A549 (cell line): ENCODE results near the gene ERP44. TPM values are rescaled to one million over a fixed set of nuclear protein-coding genes. Genes with fewer than 3 reads are reported as not detected.

Experiments
- ATAC-seq, 2 experiments: fragments of 200-7000 bp in 1 of 2; fragments of >200 bp in 1 of 2; cut with Nextera tagmentation in 1 of 2; cut with Tn5 transposase in 1 of 2; 3 replicates each; pipeline versions ENCODE4 v1.8.0 to v1.9.1; 2018 to 2020; ENCODE audit warnings: mild to moderate bottlenecking in 1 of 2, moderate library complexity in 1 of 2
- CTCF ChIA-PET: fragments of 300-600 bp; sonication (Branson Sonifier 250); formaldehyde crosslinking; extraction: SDS; loops from one replicate; lab custom pipeline; 2021; ENCODE audit warnings: antibody characterized with exemption, inconsistent platforms; lab: Yijun Ruan, JAX
- POLR2A ChIA-PET: fragments of 350-600 bp; formaldehyde crosslinking; extraction: SDS; loops from one replicate; lab custom pipeline; 2021; ENCODE audit warnings: antibody characterized with exemption, inconsistent platforms; lab: Yijun Ruan, JAX
- DNase-seq, 2 experiments: peaks; one replicate each; pipeline versions ENCODE4 v3.0.0 to v3.0.0-alpha.2; 2011 to 2016; ENCODE audit warnings: low read depth in 1 of 2, low spot score in 1 of 2
- FAIRE-seq: peaks from 2 replicates; lab custom pipeline; 2011; peaks lifted over from hg19 to GRCh38; lab: Jason Lieb, UNC
- H3K27ac ChIP-seq, 2 experiments: fragments of >200 bp; sonication (Bioruptor Twin); formaldehyde crosslinking; 3 replicates each; pipeline ENCODE4 v1.5.1; 2016 to 2017
- H3K4me1 ChIP-seq: fragments of >200 bp; sonication (Bioruptor Twin); formaldehyde crosslinking; 3 replicates; pipeline ENCODE4 v1.6.1; 2016
- H3K4me2 ChIP-seq: fragments of >200 bp; sonication (Bioruptor Twin); formaldehyde crosslinking; 3 replicates; pipeline ENCODE4 v1.6.1; 2016
- H3K4me3 ChIP-seq: fragments of >200 bp; sonication (Bioruptor Twin); formaldehyde crosslinking; 3 replicates; pipeline ENCODE4 v1.5.1; 2016
- H3K9me3 ChIP-seq: fragments of >200 bp; sonication (Bioruptor Twin); formaldehyde crosslinking; 3 replicates; pipeline ENCODE4 v1.6.1; 2016
- EHF ChIP-seq: fragments of 250-450 bp; sonication (Bioruptor Pico); IDR thresholded peaks from 2 replicates; pipeline ENCODE4 v1.5.0; 2020; ENCODE audit warnings: mild to moderate bottlenecking
- HES2 ChIP-seq: fragments of >200 bp; sonication (Bioruptor Twin); formaldehyde crosslinking; IDR thresholded peaks from 2 replicates; pipeline ENCODE4 v1.6.1; 2016
- HMGXB4 ChIP-seq: fragments of 250-450 bp; sonication (Bioruptor Pico); IDR thresholded peaks from 2 replicates; pipeline ENCODE4 v1.5.0; 2021; ENCODE audit warnings: mild to moderate bottlenecking, moderate library complexity, borderline replicate concordance
- HOXB13 ChIP-seq: fragments of 250-450 bp; sonication (Bioruptor Pico); IDR thresholded peaks from 2 replicates; pipeline ENCODE4 v1.5.0; 2020; ENCODE audit warnings: low read depth, mild to moderate bottlenecking, moderate library complexity
- HOXB5 ChIP-seq: fragments of 250-450 bp; sonication (Bioruptor Pico); IDR thresholded peaks from 2 replicates; pipeline ENCODE4 v1.5.0; 2020; ENCODE audit warnings: mild to moderate bottlenecking, moderate library complexity
- KDM1A ChIP-seq: fragments of 200-600 bp; sonication (generic); IDR thresholded peaks from 2 replicates; pipeline ENCODE4 v1.6.1; 2016; ENCODE audit warnings: low read depth, mild to moderate bottlenecking
- MAFK ChIP-seq: fragments of 450-650 bp; IDR thresholded peaks from 2 replicates; pipeline ENCODE4 v1.6.1; 2014; ENCODE audit not compliant: partially characterized antibody
- MAZ ChIP-seq: fragments of 150-350 bp; IDR thresholded peaks from 2 replicates; pipeline ENCODE4 v1.6.1; 2014; ENCODE audit warnings: antibody characterized with exemption, low read depth, low read length, borderline replicate concordance
- NR3C1 ChIP-seq: fragments of >200 bp; sonication (Bioruptor Twin); formaldehyde crosslinking; IDR thresholded peaks from 3 replicates; pipeline ENCODE4 v1.6.1; 2017
- RAD21 ChIP-seq, 2 experiments: fragments of >200 bp in 1 of 2; sonication (Bioruptor Twin) in 1 of 2; formaldehyde crosslinking in 1 of 2; IDR thresholded peaks in 1 of 2; conservative IDR thresholded peaks in 1 of 2; 2 replicates in 1 of 2; 3 replicates in 1 of 2; pipeline ENCODE4 v1.6.1; 2012 to 2018; ENCODE audit warnings: inconsistent platforms in 1 of 2
- REST ChIP-seq: fragments of 200-600 bp; sonication (generic); IDR thresholded peaks from 2 replicates; pipeline ENCODE4 v1.6.1; 2016; ENCODE audit warnings: antibody characterized with exemption, mild to moderate bottlenecking, moderate library complexity
- RNF2 ChIP-seq: fragments of 200-600 bp; sonication (generic); IDR thresholded peaks from 2 replicates; pipeline ENCODE4 v1.6.1; 2016; ENCODE audit warnings: low read depth, mild to moderate bottlenecking, antibody characterized with exemption, moderate library complexity, borderline replicate concordance
- SMC3 ChIP-seq: fragments of >200 bp; sonication (Bioruptor Twin); formaldehyde crosslinking; IDR thresholded peaks from 3 replicates; pipeline ENCODE4 v1.6.1; 2018; ENCODE audit warnings: inconsistent platforms
- USF2 ChIP-seq: fragments of 450-650 bp; IDR thresholded peaks from 2 replicates; pipeline ENCODE4 v1.6.1; 2014; ENCODE audit warnings: antibody characterized with exemption
- ZNF302 ChIP-seq: fragments of 250-450 bp; sonication (Bioruptor Pico); IDR thresholded peaks from 2 replicates; pipeline ENCODE4 v1.9.0; 2021; ENCODE audit warnings: inconsistent platforms, mild to moderate bottlenecking, moderate library complexity
- ZSCAN20 ChIP-seq: fragments of 250-450 bp; sonication (Bioruptor Pico); IDR thresholded peaks from 2 replicates; pipeline ENCODE4 v1.8.0; 2022; ENCODE audit warnings: mild to moderate bottlenecking, moderate library complexity
- WGBS: methylation state at CpG from one replicate; pipeline ENCODE4 v1.1.6; 2017; ENCODE audit errors: missing lambda C conversion rate; 5-methylcytosine and 5-hydroxymethylcytosine counted together
- polyA plus RNA-seq, 4 experiments: library from polyadenylated mRNA; depleted of rRNA in 3 of 4; stranded (reverse); fragments of >200 nt; fragmentation: RNase III in 1 of 4; extraction: RNeasy Plus Mini Kit Qiagen cat#74134 plus additional on column Dnase treatment in 1 of 4; gene quantifications; 2 replicates in 3 of 4; 3 replicates in 1 of 4; pipeline ENCODE4 v1.2.3, GENCODE V29; 2011 to 2017

Gene ERP44
- polyA plus RNA-seq, 2 of the 4 experiments (the other 2 are of a cell fraction) = 12.4 to 19.4 TPM

- CTCF ChIA-PET = no interaction called here
- no peak for TF ChIP-seq REST
- no peak for TF ChIP-seq ZNF302 (CRISPR knock-in tag)
- no peak for TF ChIP-seq RAD21 (conservative IDR thresholded peaks at IDR 0.05 in 1 of 2, IDR thresholded peaks at IDR 0.05 in 1 of 2)
- TF ChIP-seq RNF2 = no peak
- no peak for TF ChIP-seq HES2
- TF ChIP-seq MAFK = peak; percentile 53
- TF ChIP-seq, all 56 proteins: peak for 1
- Histone ChIP-seq H3K4me1 (no peaks in the 10 kb centered on the region), H3K9me3 (no peaks in the 10 kb centered on the region), H3K27ac (no peak overlapping the region), H3K4me2 (no peak overlapping the region), H3K4me3 (no peak overlapping the region)
- ATAC-seq (no peak), FAIRE-seq (no peak), DNase-seq (no peak)
- POLR2A ChIA-PET = no interaction called here
Measured at GRCh38 chr9:100057624-100058023, 41.2 kb downstream of the ERP44 start.

GRCh38 chr9:100056561-100056960 is 42.2 kb downstream of the ERP44 start:
- DNase-seq (no peak), FAIRE-seq (no peak), ATAC-seq (no peak)
- no peak overlapping the region for H3K4me2 ChIP-seq
- H3K9me3 ChIP-seq = no peaks in the 10 kb centered on the region
- 91% methylated on average over 2 of the region's 2 CpGs for WGBS
- CTCF ChIA-PET = no interaction called here
- H3K27ac ChIP-seq = no peak overlapping the region
- POLR2A ChIA-PET = no interaction called here
- TF ChIP-seq EHF = no peak
- no peak for TF ChIP-seq NR3C1
- TF ChIP-seq HMGXB4 (CRISPR knock-in tag) = no peak
- no peak for TF ChIP-seq SMC3
- no peak for TF ChIP-seq MAZ
- TF ChIP-seq HOXB5 (CRISPR knock-in tag) = no peak
- no peak overlapping the region for H3K4me3 ChIP-seq
- H3K4me1 ChIP-seq = no peaks in the 10 kb centered on the region

- CTCF ChIA-PET = no interaction called here
- Histone ChIP-seq H3K9me3 (no peaks in the 10 kb centered on the region), H3K4me3 (no peak overlapping the region), H3K4me1 (no peaks in the 10 kb centered on the region), H3K4me2 (no peak overlapping the region), H3K27ac (no peak overlapping the region)
- FAIRE-seq = no peak
- no peak for ATAC-seq
- TF ChIP-seq ZSCAN20 (CRISPR knock-in tag) (no peak), KDM1A (no peak), USF2 (no peak), HOXB13 (CRISPR knock-in tag) (no peak)
- POLR2A ChIA-PET = no interaction called here
- WGBS = 92% methylated on average over 6 of the region's 6 CpGs
- DNase-seq = no peak
Measured at GRCh38 chr9:100052375-100052774, 46.4 kb downstream of the ERP44 start.
